T1000 (cell line): ENCODE results near the gene WWOX.

Experiments used
- DNase-seq: peaks from one replicate; lab custom pipeline; 2025; ENCODE audit warnings: mixed read lengths; lab: John Stamatoyannopoulos, UW

WWOX gene

DNA sequence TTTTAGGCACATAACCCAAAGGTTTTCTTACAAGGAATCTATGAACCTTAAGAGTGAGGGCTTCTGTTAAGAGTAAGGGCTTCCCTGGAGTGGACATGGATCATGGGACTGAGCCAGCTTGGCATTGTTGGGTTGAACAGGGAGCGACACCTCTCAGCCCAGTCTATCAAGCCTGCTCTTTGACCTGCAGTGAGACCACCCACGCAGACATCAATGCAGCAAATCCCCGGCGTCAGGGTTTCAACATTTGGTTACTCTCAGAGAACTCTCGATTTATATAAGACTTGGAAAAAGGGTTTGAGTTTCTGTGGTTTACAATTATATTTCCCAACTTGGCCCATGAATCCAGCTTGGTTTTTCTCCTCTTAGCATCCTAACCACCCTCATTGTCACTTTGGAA is 299.9 kb downstream of the WWOX start:
- DNase-seq: no peak

DNA sequence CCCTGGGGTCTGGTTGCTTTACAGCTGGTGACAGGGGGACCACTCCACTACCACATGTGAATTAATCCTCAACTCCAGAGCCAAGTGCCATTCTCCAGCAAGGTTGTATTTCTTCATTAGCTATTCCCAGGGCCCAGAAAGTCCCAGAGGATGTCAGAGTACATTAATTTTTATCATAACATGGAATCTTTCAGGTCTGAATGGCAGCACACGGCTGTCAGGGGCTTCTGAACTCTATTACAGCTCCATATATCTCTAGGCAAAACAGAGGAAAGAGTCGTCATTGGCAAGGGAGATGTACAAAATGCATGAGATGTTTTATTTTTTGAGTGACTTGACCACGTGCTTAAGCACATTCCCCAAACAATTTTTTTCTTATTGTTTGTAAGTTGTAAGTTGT is 303.4 kb downstream of the WWOX start:
- DNase-seq: no peak

DNA sequence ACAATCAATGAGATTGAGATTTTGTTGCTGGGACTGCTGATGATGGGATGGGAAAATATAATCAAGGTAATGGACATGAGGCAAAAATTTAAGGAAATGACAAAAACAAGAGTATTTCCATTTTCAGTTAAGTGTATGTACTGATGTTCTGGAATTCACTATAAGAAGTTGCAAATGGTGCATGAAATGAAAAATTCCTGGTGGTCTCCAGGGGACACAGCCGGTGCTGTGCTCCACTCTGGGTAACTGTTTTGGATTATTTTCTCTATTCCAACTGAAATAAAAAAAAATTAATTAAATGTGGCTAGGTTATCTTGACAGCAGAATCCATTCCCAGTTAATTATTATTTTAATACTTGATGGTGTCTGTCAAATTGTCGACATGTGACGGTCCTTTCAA is 305.6 kb downstream of the WWOX start:
- no peak for DNase-seq

DNA sequence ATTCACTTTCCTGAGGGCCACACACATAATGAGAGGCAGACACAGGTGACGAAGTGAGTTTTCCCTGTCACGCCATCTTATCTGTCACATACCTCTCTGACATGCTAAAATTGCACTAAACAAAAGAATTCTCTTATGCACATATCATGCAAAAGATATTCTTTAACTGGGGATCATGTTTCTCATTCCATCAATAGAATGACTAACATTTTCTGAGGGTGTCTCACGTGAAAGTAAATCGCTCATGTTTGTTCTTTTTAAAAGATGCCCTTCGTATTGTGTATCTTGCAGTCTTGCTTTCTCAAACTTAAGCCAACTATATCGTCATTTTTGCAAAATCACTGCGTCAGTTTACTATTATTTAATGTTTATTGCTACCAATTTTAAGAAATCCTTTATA is 306.4 kb downstream of the WWOX start:
- no peak for DNase-seq

DNA sequence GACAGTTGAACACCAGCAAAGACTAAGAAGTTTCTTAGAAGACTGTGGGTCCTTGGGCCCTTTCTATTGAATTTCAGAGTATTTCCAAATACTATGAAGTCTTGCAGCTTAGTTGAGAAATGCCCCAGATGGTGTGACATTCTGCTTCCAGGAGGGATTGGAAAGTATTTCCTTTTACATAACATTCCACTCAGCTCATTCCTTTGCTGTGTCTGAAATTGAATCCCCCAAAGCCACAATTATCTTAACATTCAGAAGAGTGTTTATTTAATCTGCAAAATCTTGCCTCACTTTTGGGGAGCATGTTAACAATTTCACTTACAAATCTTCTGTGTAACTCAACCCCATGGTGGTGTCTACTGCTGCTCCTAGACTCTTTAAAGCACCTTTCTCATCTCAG is 307.7 kb downstream of the WWOX start:
- no peak for DNase-seq

DNA sequence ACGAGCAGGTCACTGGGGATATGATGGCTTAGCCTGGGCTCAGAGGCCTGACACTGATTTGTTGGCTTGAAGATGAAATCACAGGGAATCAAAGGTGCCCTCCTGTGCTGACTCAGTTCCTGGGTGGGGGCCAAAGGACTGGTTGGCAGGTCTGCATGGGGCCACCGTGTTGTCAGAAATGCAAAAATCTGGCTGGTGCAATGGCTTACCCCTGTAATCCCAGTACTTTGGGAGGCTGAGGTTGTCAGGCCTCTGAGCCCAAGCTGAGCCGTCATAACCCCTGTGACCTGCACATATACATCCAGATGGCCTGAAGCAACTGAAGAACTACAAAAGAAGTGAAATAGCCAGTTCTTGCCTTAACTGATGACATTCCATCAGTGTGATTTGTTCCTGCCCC is 314.2 kb downstream of the WWOX start:
- DNase-seq: no peak

DNA sequence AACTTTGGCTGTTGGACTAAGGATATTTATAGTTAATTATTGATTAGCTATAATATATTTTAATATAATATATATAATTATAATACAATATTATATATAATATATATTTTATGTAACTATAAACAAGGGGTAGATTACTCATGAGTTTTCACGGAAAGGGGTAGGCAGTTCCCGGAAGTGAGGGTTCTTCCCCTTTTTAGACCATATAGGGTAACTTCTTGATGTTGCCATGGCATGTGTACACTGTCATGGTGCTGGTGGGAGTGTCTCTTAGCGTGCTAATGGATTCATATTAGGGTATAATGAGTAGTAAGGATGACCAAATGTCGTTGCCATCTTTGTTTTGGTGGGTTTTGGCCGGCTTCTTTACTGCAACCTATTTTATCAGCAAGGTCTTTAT is 315.6 kb downstream of the WWOX start:
- no peak for DNase-seq

DNA sequence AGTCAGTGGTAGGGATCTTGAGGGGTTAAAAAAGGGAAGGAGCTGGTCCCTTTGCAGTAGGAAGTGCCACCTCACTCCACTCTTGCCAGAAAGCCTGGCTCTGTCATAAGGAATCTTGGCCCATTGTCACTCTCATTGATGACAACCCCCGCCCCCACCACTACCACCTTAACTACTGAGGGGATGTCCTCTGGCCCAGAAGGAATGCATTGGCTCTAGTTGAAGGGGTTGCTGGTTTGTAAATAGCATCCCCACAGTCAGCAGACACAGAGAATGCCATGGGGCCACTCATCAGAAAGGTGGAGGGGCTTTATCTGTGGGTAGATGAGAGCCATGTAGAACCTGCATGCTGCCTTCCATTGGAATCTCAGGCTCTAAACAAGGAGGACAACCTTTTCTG is 316.2 kb downstream of the WWOX start:
- DNase-seq: no peak

DNA sequence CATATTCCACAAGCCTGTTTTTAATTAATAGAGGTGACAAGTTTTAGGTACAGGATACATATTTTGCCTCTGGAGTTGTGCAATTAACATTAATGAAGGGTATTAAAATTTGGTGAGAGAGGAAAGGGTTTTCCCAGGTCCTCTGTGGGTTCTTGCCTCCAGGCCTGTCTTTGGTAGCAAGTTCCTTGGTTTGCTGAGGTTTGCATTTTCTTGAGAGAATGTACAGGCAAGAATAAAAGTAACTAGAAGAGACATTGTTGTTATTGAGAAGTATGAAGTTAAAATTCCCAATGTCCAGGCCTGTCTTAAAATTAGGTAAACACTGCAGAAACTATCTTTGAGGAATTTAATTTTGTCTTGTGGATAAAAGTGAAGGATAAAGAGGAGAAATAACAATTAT is 316.9 kb downstream of the WWOX start:
- no peak for DNase-seq

DNA sequence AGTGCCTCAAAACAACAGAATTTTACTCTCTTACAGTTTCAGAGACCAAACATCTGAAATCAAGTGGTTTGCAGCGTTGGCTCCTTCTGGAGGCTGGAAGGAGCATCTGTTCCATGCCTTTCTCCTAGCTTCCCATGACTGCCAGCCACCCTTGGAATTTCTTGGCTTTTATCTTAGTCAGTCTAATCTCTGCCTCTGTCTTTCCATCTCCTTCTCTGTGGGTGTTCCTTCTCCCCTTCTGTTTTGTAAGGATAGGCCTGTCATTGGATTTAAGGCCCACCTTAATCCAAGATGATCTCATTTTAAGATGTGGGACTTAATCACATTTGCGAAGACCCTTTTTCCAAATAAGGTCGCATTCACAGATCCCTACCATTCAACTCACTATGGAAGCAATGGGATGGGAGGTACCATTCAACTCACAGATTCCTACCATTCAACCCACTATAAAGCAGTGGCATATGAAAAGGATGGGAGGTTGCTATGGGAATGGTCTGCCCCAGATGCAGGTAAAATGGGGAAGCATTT is 321.8 kb downstream of the WWOX start:
- DNase-seq: no peak

DNA sequence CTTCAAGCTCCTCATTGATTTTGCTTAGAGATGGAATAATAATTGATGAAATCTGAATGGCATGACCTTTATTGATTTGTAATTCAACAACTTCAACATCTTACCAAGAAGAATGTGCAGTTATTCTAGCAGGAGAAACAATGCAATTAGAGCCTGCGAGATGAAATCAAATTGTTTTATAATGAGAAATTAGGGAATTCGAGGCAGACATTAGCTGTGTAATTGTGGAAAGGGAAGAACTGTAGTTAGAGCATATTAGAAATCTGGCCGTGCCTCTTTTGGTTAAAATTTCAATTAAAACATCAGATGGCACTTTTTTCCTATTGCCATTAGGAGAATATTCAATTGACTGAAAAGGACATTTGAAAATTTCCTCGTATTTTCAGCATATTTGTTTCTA is 325.8 kb downstream of the WWOX start:
- no peak for DNase-seq

DNA sequence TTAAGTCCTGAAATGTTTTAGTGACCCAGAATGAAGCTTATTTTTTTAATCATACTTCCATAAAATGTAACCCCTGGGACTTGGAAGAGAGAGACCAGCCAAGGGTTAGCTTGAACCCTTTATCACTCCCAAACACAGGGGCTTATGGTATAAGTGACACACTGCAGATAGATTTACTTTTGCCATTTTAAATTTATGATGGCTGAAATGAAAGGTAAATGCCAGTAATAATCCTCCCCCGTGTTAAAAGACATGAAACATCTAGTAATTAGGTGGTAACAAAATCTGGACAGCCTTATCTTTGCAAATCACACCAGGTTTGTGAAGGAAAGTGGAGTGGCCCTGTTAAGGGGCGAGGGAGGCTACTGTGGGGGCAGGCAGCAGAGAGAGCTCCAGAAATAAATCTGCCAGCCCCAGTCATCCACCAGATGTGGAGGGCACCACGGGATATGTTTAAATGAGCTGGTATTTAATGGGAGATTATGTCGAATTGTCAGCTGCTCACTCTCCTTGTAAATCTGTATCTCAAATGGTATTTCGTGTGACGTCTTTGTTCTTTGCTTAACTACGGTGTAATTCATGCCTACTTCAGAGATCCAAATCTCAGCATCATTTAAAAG is 326.5 kb downstream of the WWOX start:
- DNase-seq: no peak

DNA sequence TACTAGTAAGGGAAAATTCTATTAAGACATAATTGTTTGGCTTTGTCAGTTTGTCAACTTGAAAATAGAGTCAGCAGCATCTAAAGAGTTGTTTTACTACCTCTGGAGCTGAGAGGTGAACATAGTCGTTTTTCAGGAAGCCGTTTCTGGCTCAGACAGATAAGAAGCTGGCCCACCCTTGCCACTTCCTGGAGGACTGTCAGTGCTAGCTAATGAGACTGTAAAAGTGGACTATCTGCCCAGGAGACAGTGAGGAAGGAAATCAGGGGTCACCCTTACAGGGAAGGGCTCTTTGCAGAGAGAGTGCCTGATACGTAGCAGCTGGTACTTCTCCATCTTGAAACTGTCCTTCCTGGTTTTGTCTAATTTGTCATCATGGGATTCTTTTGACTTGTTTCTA is 328.7 kb downstream of the WWOX start:
- DNase-seq: no peak

DNA sequence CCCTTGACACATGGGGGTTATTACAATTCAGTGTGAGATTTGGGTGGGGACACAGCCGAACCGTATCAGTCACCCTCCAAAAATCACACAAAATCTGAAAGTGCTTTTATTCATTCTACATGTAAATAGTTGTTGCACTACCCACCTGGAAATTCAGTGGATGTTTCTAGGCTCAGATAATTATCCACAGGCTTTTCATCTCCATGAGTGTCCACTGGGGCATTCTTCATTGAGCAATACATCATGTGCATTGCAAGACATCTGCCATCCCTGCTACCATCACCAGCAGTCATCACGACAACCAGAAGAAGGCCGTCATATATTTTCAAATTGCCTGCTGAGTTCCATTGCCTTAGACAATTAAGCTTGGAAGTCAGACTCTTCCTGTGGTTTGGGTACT is 330.8 kb downstream of the WWOX start:
- DNase-seq: no peak

DNA sequence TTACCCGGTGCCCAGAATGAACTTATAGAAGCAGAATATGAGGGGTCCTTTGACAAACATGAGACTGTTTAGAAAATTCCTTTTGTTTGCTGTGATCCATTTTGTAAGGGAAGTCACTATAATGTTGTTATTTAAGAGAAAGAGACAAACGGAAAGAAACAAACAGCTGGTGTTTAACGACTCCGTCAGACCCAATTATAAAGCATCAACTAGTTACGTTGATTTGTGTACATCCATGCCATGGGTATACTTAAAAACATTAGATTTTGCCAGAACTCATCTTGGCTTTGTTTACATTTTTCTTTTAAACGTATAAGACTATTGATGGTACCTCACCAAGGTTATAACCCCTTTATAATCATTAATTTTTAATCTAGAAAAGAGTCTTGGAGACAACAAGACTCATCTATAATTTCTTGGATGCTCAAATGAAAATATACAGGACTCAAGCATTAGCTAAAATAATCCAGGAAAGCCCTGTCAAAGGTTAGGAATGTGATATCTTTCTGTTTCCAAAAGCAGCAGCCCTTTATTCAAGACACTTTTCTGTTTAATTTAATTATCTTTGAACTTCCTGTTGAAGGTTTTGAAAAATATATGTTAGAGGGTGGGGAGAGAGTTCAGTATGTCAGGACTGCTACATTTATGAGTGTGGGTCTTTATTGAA is 331.7 kb downstream of the WWOX start:
- no peak for DNase-seq

DNA sequence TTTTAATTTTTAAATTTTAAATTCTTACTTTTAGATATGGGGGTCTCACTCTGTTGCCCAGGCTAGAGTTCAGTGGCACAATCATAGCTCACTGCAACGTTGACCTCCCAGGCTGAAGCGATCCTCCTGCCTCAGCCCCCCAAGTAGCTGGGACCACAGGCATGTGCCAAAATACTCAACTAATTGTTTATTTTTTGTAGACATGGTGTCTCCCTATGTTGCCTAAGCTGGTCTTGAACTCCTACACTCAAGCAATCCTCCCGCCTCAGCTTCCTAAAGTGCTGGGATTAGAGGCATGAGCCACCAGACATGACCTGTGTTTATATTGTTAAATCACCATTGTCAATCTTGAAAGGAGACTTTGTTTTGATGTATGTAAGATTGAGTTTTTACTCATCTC is 332.2 kb downstream of the WWOX start:
- no peak for DNase-seq

DNA sequence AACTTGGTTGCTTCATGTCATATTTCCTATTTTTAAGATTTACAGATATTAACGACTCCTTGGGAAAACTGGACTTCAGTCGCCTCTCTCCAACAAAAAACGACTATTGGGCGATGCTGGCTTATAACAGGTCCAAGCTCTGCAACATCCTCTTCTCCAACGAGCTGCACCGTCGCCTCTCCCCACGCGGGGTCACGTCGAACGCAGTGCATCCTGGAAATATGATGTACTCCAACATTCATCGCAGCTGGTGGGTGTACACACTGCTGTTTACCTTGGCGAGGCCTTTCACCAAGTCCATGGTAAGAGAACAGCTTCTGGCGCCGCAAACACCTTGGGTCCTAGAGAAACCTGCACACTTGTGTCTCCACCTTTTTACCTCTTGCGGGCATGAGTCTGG is 333.0 kb downstream of the WWOX start:
- no peak for DNase-seq

DNA sequence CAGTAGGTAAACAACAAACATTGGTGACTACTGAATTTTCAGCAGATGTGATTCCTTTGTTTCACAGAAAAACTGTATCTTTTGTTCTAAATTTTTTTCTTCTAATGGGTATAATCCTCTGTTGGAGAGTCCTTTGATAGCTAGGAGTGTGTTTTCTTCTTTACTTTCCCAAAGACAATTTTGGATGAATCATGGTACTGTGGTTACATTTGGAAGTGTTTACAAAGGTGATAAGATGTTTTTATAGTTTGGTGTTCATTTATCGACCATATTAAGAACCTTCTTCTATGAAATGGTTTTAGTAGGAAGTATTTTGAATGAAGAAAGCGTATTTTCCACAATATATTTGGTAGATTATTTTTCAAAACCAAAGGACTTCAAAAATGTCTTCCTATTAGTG is 333.7 kb downstream of the WWOX start:
- no peak for DNase-seq

DNA sequence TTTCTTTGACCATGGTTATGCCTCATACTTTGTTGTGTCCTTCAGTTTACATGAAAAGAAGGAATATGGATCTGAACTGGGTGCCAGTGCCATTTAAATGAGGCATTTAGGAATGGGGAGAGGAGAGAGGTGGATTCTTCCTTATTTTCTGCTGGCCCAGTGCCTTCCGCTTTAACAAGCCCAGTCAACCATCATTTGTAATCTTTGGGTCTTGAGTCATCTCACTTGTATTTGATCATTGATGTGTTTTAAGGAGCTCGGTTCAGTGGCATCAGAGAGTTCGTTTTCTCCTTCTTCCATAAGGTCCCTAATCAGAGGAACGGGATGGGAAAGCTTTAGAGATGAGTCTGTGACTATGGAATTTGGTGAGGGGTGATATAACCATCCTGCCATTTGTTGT is 334.9 kb downstream of the WWOX start:
- DNase-seq: no peak

DNA sequence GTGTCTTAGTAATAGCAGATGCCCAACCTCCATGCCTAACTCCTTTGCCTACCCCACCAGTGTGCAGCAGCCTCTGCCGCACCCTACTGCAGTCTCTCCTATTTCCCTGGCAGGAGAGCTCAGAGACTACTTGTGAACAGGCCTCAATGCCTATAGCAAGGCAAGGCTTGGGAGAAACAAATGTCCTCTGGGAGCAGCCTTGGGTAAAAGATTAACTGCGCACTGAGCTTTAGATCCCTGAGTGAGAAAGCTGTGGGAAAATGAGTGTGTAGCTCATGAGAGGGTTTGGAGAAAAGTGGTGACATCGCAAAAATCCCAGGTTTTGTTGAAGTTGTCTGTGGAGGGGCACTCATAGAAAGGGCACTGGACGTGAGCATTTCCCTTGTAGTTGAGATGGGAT is 335.8 kb downstream of the WWOX start:
- DNase-seq: no peak

DNA sequence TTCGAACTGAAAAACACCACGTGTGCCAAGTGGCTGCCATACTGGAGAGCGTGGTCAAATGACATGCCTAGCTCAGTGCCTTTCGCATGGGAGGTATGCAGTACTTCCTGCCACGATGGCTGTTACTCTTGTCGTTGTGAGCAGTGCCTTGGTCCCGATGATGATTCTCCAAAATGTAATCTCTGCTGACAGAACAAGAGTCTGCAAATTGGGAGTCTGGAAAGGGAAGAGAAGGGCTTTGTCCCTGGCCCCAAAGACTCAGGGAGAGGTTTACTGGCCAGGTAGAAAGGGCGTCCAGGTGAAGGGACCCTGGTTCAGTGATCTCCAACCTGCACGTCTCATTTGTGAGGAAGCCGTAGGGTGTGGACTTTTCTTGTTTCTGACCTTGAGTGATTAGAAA is 336.6 kb downstream of the WWOX start:
- no peak for DNase-seq

DNA sequence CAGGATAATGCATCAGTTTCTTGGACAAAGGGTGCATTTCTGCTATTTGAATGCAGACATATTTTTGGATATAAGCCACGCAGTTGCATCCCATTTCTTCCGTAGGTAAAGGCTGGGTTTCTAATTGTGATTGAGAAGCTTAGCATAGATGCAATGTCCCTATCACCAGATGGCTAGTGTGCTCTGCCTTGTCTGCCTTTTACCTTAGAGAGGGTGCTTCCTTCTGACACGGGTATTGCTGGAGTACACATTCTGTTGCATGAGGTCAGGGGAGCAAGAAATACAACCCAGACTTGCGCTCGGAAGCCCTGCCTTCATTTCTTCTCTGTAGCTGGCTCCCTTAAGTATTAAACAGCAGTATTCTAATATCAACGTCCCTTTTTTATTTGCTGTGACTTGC is 337.4 kb downstream of the WWOX start:
- no peak for DNase-seq

DNA sequence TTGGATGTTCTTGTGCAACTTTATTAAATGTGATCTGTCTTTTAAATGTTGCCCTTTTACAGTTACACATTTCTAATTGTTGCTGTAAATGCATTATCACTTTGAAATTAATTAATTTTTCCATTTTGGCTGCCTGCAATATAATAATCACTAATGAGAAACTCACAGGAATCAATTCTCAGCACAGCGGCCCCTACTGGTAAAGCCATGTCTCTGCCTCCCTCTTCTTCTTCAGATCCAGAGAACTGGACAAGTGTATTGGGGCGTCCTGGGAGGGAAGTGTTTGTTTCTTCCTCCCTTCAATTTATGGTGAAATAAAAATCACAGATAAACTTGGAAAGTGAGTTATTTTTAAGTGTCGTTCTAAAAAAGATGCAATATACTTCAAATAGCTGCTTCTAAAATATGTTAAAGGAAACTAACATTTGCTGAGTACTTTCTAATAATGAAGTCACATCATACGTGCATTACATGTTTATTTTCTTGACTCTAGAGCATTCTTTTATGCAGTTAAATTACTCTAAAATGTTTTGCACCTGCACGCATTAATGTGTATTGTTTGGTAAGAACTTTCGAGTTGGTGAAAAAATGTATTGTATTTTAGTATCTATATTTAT is 338.0 kb downstream of the WWOX start:
- DNase-seq: no peak

DNA sequence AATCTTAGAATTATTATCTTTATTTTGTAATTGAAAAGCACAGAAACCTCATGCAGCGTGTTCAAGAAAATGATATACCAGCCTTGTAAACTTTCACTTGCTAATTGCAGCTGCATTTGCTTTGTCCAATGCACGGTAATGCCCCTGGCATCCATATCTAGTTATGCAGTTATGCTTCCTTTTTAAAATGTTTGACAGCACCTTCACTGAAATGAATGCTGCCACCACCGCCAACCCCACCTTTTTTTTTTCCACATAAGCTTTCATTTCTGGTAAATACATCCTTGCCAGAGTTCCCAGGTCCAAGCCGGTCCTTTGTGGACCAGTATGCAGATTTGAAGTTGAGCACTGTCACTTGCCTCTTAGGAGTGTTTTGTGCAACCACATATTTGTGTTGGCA is 338.8 kb downstream of the WWOX start:
- DNase-seq: no peak
